Large intestine (tissue), 3 donors: Measurements from ENCODE around the gene C10orf53. TPM values are rescaled to one million over a fixed set of nuclear protein-coding genes. Genes with fewer than 3 reads are reported as not detected.

ENCODE experiments used
- DNase-seq, 2 donors: peaks; one replicate each; pipeline versions ENCODE4 v3.0.0 to v3.0.0-alpha.2; 2013
- H3K27ac ChIP-seq: one replicate; pipeline ENCODE4 v1.5.1; 2013; ENCODE audit warnings: low read length
- H3K27me3 ChIP-seq: 2 replicates; pipeline ENCODE4 v1.6.1; 2013; ENCODE audit warnings: low read length; ENCODE audit not compliant: control insufficient read depth, insufficient read depth
- H3K36me3 ChIP-seq: 2 replicates; pipeline ENCODE4 v1.6.1; 2013; ENCODE audit warnings: low read length; ENCODE audit not compliant: control insufficient read depth, insufficient read depth
- H3K4me1 ChIP-seq: one replicate; pipeline ENCODE4 v1.6.1; 2013; ENCODE audit warnings: low read length; ENCODE audit not compliant: control insufficient read depth, insufficient read depth
- H3K4me3 ChIP-seq: one replicate; pipeline ENCODE4 v1.5.1; 2013; ENCODE audit warnings: low read length
- H3K9me3 ChIP-seq: one replicate; pipeline ENCODE4 v1.6.1; 2013; ENCODE audit warnings: mild to moderate bottlenecking, low read depth, low read length, moderate library complexity; ENCODE audit not compliant: control insufficient read depth
- WGBS: methylation state at CpG from one replicate; pipeline ENCODE4 v1.1.5; 2013; ENCODE audit warnings: low lambda C conversion rate; ENCODE audit not compliant: insufficient coverage; 5-methylcytosine and 5-hydroxymethylcytosine counted together
- polyA plus RNA-seq: library from polyadenylated mRNA; unstranded; fragments of 120-200 nt; gene quantifications from one replicate; pipeline ENCODE4 v1.2.1, GENCODE V29; 2013

C10orf53 gene
- polyA plus RNA-seq, 1 donor = 0.03 TPM

DNA sequence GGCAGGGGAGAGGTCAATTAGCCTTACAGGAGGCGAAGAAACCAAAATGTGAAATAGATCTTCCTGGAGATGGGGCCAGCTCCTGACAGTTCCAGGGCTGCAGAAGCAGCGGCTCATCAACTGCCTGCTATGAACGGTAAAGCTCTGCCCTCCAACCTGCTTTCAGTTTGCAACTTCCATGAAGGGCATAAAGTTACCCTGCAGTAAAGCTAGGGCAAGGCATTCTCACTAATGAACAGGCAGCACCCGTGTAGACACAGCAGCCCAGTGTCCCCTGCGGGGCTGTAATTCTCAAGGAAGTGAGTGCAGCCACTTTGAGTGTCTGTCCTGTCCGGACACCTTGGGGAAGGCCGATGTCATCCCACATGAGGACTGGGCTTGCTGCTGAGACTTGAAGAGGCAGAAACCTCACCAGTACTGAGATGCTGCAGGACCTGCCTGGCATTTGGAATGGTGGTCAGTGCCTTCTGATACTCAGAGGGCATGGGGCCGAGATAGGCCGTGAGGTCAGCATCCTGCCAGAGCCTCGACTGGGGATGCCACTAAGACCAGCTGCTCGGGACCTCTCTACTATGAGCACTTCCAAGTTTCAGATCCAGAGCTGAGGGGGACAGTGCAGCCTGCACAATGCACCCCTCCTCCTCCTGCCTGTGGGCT is 26.1 kb upstream of the C10orf53 start:
- Histone ChIP-seq H3K27me3 (no peaks in the 10 kb centered on the region), H3K4me3 (no peak overlapping the region), H3K4me1 (peaks cover 27% of the 10 kb centered on the region), H3K9me3 (no peaks in the 10 kb centered on the region), H3K36me3 (no peaks in the 10 kb centered on the region), H3K27ac (peak overlapping the region; percentile 68)
- DNase-seq = peak in 1 of 2 donors; percentile 61
- WGBS = no CpG with 5 or more reads among the region's 11 CpGs

DNA sequence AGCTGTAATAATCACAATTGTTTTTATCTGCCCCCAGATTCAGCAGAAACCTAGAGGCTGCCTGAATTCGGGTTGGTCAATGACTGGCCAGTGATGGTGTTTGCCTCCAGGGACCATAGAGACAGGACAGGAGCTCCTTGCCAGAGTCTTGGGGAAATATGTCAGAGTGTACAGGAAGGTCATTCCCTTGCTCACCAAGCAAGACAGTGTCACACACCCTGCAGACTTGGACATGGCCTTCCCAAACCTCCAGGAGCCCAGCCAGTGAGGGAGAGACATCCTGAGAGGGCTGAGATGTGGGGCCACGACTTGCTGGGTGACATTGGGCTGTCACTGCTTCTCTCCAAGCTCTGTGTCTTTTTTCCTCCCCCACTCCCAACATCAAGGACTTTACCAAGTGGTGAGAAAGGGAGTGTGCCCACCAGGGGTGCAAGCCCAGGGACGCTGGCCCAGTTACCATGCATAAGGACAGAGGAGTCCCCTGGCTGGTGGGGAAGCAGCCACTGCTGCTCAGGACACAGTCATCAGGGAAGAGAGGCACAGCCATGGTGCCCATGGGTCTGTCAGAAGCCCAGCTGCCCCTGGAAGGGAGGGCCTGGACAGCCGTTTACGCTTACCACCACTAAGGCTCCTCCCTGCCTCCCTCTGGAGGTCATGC is 25.3 kb upstream of the C10orf53 start:
- Histone ChIP-seq H3K27me3 (no peaks in the 10 kb centered on the region), H3K27ac (no peak overlapping the region), H3K36me3 (no peaks in the 10 kb centered on the region), H3K9me3 (no peaks in the 10 kb centered on the region), H3K4me3 (no peak overlapping the region), H3K4me1 (peaks cover 27% of the 10 kb centered on the region)
- DNase-seq = no peak
- no CpG with 5 or more reads among the region's 5 CpGs for WGBS

DNA sequence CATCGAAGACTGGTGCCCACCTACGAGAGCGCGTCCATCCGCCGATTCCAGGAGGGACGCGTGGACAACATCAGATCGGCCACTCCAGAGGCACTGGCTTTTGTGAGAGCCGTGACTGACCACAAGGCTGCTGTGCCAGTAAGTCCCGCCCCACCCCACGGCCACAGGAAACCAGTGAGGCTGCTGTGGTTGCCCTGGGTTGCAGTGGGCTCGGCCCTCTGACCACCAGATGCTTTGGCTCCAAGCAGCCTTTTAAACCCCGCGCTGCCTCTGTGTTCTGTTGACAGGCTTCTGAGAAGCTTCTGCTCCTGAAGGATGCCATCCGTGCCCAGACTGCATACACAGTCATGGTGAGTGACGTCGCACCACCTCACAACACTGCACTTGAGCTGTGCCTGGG is 24.4 kb upstream of the C10orf53 start:
- DNase-seq = no peak
- peaks cover 27% of the 10 kb centered on the region for H3K4me1 ChIP-seq
- no peaks in the 10 kb centered on the region for H3K27me3 ChIP-seq
- H3K9me3 ChIP-seq = peaks cover 3% of the 10 kb centered on the region
- H3K36me3 ChIP-seq = no peaks in the 10 kb centered on the region
- no CpG with 5 or more reads among the region's 18 CpGs for WGBS
- no peak overlapping the region for H3K27ac ChIP-seq
- no peak overlapping the region for H3K4me3 ChIP-seq

DNA sequence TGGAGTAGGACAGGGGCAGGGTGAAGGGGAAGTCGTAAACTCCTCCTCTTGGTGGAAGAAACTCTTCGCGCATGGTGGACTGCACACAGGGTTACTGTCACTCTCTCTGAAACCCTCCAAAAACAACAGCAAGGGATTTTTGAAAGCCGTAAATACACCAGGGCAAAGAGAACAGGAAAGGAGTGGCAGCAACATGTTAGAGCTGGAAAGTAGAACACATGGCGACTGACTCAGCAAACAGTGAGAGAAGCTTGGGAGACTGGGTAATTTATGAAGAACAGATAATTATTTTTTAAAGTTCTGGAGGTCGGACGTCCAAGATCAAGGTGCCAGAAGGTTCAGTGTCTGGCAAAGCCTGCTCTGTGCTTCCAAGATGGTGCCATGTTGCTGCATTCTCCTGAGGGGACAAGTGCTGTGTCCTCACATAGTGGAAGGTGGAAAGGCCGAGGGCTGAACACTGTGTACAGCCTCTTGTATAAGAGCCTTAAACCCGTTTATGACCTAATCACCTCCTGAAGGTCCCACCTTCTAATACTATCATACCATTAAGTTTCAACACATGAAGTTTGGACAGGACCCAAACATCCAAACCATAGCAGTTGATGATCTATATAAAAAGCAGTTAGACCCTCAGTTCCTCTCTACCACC is 22.5 kb upstream of the C10orf53 start:
- WGBS = 100% methylated on average over 1 of the region's 9 CpGs
- H3K36me3 ChIP-seq = no peaks in the 10 kb centered on the region
- H3K9me3 ChIP-seq = peaks cover 3% of the 10 kb centered on the region
- no peak overlapping the region for H3K4me3 ChIP-seq
- no peak for DNase-seq
- H3K4me1 ChIP-seq = peaks cover 17% of the 10 kb centered on the region
- no peaks in the 10 kb centered on the region for H3K27me3 ChIP-seq
- no peak overlapping the region for H3K27ac ChIP-seq

DNA sequence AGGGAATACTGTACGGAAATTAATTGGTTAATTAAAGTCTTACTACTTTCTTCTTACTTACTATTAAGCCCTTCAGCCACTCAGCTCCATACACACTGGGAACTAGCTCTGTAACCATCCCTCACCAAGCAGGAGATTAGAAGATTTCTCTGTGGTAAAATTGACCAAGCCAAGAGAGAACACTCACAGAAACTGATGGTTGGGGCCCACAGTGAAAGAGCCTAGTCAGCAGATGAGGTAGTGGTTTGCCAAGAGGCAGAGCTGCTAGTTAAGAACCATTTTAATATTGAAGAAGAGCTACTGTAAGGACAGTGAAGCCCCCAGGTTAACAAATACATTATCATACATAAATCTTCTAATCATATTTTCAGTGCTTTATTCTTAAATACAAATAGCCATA is 21.8 kb upstream of the C10orf53 start:
- H3K4me3 ChIP-seq = no peak overlapping the region
- no CpG with 5 or more reads among the region's 1 CpG for WGBS
- H3K36me3 ChIP-seq = no peaks in the 10 kb centered on the region
- DNase-seq = no peak
- peaks cover 12% of the 10 kb centered on the region for H3K4me1 ChIP-seq
- no peaks in the 10 kb centered on the region for H3K27me3 ChIP-seq
- H3K27ac ChIP-seq = no peak overlapping the region
- H3K9me3 ChIP-seq = peaks cover 3% of the 10 kb centered on the region

DNA sequence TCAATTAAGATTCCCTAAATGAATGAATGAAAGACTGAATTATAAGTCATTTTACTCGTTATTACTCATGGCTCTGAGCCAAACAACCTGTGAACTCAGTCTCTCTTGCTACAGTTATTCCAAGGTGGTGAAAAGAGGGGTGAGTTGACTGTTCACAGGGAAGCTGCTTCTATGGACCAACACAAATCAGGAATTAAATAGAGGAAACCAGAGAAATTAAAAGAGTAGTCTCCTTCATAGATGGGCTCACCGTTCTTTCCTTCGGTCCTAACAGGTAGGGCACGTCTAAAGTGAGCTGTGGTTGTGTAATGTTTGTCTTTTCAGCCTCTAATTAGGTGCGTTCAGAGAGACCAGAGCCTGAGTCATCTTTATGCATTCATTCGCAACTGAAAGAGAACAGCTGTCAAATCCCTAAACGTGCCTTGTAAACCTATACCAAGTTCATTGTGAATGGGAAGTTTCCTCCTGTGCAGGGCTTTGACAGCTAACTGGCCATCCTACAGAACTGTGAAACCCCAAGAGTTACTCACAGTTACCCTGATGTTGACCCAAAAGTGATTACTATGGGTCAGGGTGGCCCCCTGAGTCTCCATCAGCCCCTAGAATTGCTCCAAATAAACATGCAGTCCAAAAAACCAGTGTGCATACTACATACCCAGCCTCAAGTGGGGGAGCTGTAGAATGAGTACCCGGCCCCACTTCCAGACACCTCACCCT is 18.2 kb upstream of the C10orf53 start:
- H3K4me1 ChIP-seq = peaks cover 3% of the 10 kb centered on the region
- DNase-seq = peak; percentile 22 to 53
- no peaks in the 10 kb centered on the region for H3K36me3 ChIP-seq
- H3K4me3 ChIP-seq = no peak overlapping the region
- WGBS = 100% methylated on average over 1 of the region's 8 CpGs
- no peaks in the 10 kb centered on the region for H3K27me3 ChIP-seq
- H3K9me3 ChIP-seq = peaks cover 3% of the 10 kb centered on the region
- no peak overlapping the region for H3K27ac ChIP-seq

DNA sequence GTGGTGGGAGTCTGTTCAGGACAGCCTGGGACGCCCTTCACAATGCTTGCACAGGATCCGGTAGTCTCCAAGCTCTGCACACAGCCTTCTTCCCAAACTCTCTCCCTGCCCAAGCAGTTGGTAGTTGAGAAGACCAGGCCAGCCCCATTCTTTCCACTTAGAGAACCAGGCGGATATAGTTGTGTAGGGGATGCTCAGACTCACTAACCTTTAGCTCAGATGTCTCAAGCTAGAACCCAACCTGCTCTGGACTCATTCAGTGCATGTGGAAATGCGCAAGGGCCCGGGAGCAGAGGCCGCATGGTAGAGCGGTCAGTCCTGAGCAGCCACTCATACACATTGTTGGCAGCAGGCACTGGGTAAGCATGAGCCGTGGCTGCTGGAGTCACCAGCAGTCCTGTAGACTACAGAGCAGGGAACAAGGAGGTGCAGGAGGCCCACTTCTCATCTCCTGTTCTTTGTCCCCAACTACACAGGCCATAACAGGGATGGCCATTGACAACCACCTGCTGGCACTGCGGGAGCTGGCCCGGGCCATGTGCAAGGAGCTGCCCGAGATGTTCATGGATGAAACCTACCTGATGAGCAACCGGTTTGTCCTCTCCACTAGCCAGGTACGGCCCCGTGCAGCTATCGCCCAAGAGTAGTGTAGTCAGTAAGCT is 17.2 kb upstream of the C10orf53 start:
- no peaks in the 10 kb centered on the region for H3K36me3 ChIP-seq
- H3K4me1 ChIP-seq = peaks cover 5% of the 10 kb centered on the region
- peaks cover 3% of the 10 kb centered on the region for H3K9me3 ChIP-seq
- no peak overlapping the region for H3K27ac ChIP-seq
- H3K27me3 ChIP-seq = no peaks in the 10 kb centered on the region
- DNase-seq = no peak
- no peak overlapping the region for H3K4me3 ChIP-seq
- WGBS = no CpG with 5 or more reads among the region's 15 CpGs

DNA sequence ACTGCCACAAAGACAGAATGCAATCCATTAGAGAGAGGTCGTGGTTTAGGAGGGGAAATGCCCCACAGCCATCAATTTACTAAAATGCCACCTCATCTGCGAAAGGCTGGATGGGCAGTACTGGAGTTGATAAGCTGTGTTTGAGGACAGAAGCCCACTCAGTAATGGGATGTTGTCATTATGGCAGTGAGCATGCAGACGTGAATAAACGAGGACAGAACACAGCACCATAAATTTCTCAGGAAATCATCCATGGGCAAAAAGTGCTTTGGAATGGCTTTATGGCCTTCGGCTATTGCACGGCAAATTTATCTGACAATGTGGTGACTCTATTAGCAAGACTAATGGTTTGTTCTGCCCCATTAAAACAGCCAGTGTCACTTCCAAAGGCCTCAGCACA is 15.9 kb upstream of the C10orf53 start:
- Histone ChIP-seq H3K36me3 (no peaks in the 10 kb centered on the region), H3K27me3 (peaks cover 4% of the 10 kb centered on the region), H3K4me1 (peaks cover 5% of the 10 kb centered on the region), H3K4me3 (no peak overlapping the region), H3K9me3 (peaks cover 3% of the 10 kb centered on the region), H3K27ac (no peak overlapping the region)
- no CpG with 5 or more reads among the region's 6 CpGs for WGBS
- no peak for DNase-seq

DNA sequence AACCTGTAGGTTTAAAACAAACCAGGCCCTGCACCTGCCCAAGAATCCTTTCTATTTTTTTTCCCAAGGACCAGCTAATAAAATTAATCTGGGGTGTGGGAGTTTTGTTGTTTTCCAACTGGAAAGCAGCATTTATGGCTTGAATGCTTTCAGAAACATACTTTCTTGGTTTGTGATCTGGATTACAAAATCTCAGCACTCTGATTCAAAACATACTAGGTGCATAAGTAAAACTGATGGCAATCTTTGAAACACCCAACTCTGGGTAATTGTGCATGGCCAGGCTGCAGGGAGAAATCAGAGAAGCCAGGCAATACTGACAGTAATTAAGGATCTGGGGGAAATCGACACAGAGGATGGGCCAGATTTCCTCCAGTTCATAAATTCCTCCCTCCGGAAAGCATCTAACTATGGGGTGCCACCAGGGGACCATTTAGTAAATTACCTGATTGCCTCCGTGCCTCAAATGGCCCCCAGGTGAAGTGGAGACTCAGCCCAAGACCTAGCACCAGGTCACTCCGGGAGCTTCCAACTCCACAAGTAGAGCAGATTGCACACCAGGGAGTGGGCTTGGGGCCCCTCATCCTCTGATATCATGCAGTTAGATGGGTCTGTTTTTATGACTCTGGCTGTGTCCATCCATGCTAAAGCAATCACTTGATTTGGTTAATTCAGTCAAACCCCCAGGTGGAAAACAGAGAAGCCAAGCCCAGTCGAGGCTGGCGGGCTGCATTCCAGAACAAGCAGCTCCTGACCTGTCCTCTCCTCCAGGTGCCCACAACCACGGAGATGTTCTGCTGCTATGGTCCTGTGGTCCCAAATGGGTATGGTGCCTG is 15.2 kb upstream of the C10orf53 start:
- DNase-seq = no peak
- Histone ChIP-seq H3K36me3 (no peaks in the 10 kb centered on the region), H3K4me1 (peaks cover 5% of the 10 kb centered on the region), H3K4me3 (no peak overlapping the region), H3K9me3 (peaks cover 3% of the 10 kb centered on the region), H3K27ac (no peak overlapping the region), H3K27me3 (peaks cover 6% of the 10 kb centered on the region)
- WGBS = no CpG with 5 or more reads among the region's 7 CpGs
